ENCODE results near the gene RAB36. TPM values are rescaled to one million over a fixed set of nuclear protein-coding genes. Genes with fewer than 3 reads are reported as not detected.

RAB36 gene
- total RNA-seq, 1 experiment from 2014 or later = 1.4 TPM

GRCh38 chr22:23169043-23169406 lies 23.7 kb downstream of the RAB36 start:
- peaks cover 8% of the 10 kb centered on the region for H3K27me3 Mint-ChIP-seq (ENCODE audit: low read depth)
- peaks cover 0 to 2% (median 2%) of the 10 kb centered on the region in 3 experiments; a peak in 2 of 7 replicates for H3K36me3 Mint-ChIP-seq (ENCODE audit: insufficient read depth in 1 of 3, low read depth in 3 of 3)
- no peaks in the 10 kb centered on the region for H3K27me3 ChIP-seq (ENCODE audit: insufficient read depth, low read length)
- H3K79me2 ChIP-seq (ENCODE audit: insufficient read depth, low read length) = no peaks in the 10 kb centered on the region
- no peak overlapping the region for H4K91ac ChIP-seq (ENCODE audit: insufficient read length, low read depth, low read length)
- no peak overlapping the region for H2AK5ac ChIP-seq (ENCODE audit: insufficient read length, low read length)
- WGBS (ENCODE audit: extremely low coverage, insufficient read length, low lambda C conversion rate) = no CpG with 5 or more reads among the region's 4 CpGs
- no peak overlapping the region for H4K5ac ChIP-seq (ENCODE audit: insufficient read length, low read depth, low read length)
- peak overlapping the region in 1 of 3 experiments; percentile 17; a peak in 1 of 7 replicates for H3K27ac Mint-ChIP-seq
- no peak overlapping the region for H3K56ac ChIP-seq (ENCODE audit: insufficient read length, low read depth, low read length)
- H4K8ac ChIP-seq (replicated peaks; ENCODE audit: insufficient read length, low read depth, low read length) = no peak overlapping the region
- no peak overlapping the region for H3K4ac ChIP-seq (ENCODE audit: low read depth, low read length)
- no peaks in the 10 kb centered on the region; the same call in 1 of the 2 replicates for H3K4me1 ChIP-seq (ENCODE audit: insufficient read depth, low read length)
- no peak overlapping the region for H3K27ac ChIP-seq (ENCODE audit: insufficient read length, low read depth, low read length)
- no peak overlapping the region for H3K23ac ChIP-seq (ENCODE audit: insufficient read length, low read depth, low read length)
- H3K23me2 ChIP-seq (ENCODE audit: insufficient read length, low read depth, low read length, poor library complexity, severe bottlenecking) = no peaks in the 10 kb centered on the region
- no peak overlapping the region for H2BK12ac ChIP-seq (ENCODE audit: insufficient read length, low read depth, low read length)
- DNase-seq = no peak
- H3K4me1 Mint-ChIP-seq = peaks cover 8 to 32% of the 10 kb centered on the region in 2 experiments
- H3T11ph ChIP-seq (ENCODE audit: low read length) = no peak overlapping the region
- no peaks in the 10 kb centered on the region for H3K9me3 ChIP-seq (ENCODE audit: control insufficient read depth, low read depth, low read length)
- H3K4me3 Mint-ChIP-seq = no peak overlapping the region
- H2BK120ac ChIP-seq (ENCODE audit: low read depth, low read length, poor library complexity, severe bottlenecking) = no peak overlapping the region
- H2BK5ac ChIP-seq (ENCODE audit: insufficient read length, low read length) = no peak overlapping the region
- no peaks in the 10 kb centered on the region for H3K79me1 ChIP-seq (ENCODE audit: insufficient read depth, low read depth, low read length, poor library complexity, severe bottlenecking)
- H3K14ac ChIP-seq (ENCODE audit: insufficient read depth, low read length) = no peak overlapping the region
- H2AFZ ChIP-seq (ENCODE audit: low read length) = no peak overlapping the region
- no peaks in the 10 kb centered on the region for H4K20me1 ChIP-seq (ENCODE audit: control insufficient read depth, insufficient read depth, insufficient read length)
- no peak overlapping the region for H2BK15ac ChIP-seq (ENCODE audit: low read depth, low read length)
- H3K18ac ChIP-seq (ENCODE audit: insufficient read length, low read depth, low read length) = no peak overlapping the region
- no peak overlapping the region for H3K4me2 ChIP-seq (ENCODE audit: insufficient read depth, insufficient read length, low read length)
- no peak overlapping the region for H3K9ac ChIP-seq (ENCODE audit: extremely low read depth, insufficient read length, low read length)
- no peak for TF ChIP-seq CTCF (conservative IDR thresholded peaks at IDR 0.05)
- H2BK20ac ChIP-seq (ENCODE audit: low read depth, low read length, poor library complexity, severe bottlenecking) = no peak overlapping the region
- peaks cover 0 to 4% of the 10 kb centered on the region in 2 experiments; a peak in 2 of 5 replicates for H3K9me3 Mint-ChIP-seq
